Kidney capillary endothelial cell (primary cell): Measurements from ENCODE around the gene ACTL9.
"Not testable (repeated sequence)": the region's sequence is repeated elsewhere in the genome, so short reads cannot be mapped to it uniquely, and the experiment has no call there.

Experiments
- DNase-seq: peaks from one replicate; pipeline ENCODE4 v3.0.0-alpha.2; 2018; ENCODE audit warnings: low spot score

ACTL9 gene

DNA sequence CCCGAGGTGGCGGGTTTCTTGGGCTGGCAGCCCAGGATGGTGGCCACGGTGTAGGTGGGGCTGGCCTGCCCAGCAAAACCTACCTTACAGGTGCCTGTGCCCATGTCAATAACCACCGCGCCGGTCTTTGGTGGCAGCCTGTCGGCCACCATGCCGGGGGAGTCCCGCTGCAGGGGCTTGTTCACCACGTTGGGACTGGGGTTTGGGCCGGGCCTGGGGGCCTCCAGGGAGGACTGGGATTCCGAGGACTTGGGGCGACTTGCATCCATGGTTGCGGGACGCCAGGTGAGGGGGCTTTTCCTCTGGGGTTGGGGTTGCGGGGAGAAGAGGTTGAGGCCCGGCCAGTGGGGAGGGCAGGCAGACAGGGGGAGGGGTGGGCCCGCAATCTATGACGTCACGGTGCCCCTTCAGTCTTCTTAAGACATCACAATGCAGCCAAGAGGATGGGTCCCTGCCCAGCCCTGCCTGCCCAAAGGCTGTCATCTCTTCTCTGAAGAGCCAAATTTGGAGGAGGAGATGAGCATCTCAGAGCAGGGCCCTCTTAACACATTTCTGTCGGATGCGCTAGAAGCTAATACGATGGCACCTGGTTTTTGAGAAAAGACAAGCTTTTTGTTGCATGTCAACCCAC, at the start of gene ACTL9:
Gene ACTL9, minus strand, starts transcription at position 363 of the 631 bp plus-strand sequence. Its CDS starts 94 bp downstream, at position 269.
- no peak for DNase-seq

DNA sequence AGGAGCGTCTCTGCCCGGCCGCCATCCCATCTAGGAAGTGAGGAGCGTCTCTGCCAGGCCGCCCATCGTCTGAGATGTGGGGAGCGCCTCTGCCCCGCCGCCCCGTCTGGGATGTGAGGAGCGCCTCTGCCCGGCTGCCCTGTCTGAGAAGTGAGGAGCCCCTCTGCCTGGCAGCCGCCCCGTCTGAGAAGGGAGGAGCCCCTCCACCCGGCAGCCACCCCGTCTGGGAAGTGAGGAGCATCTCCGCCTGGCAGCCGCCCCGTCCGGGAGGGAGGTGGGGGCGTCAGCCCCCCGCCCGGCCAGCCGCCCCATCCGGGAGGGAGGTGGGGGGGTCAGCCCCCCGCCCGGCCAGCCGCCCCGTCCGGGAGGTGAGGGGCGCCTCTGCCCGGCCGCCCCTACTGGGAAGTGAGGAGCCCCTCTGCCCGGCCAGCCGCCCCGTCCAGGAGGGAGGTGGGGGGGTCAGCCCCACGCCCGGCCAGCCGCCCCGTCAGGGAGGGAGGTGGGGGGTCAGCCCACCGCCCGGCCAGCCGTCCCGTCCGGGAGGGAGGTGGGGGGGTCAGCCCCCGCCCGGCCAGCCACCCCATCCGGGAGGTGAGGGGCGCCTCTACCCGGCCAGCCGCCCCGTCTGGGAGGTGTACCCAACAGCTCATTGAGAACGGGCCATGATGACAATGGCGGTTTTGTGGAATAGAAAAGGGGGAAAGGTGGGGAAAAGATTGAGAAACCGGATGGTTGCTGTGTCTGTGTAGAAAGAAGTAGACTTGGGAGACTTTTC, 40.9 kb upstream of the ACTL9 start:
- not testable (repeated sequence) for DNase-seq

DNA sequence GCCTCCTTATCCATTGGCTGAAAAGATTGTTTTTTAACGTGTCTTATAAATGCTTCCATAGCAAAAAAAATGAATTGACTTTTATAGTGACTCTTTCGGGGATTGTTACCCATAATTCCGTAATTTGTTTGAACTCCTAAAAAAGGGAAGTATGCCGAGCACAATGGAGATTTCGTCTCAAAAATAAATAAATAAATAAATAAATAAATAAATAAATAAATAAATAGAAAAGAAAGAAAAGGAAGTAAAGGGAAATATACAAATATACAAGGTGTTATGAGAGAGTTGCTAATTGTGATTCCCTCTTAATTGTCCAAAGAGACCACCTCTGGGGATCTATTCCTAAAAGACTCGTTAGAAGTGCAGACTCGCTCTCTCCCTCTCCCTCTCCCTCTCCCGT, 39.8 kb upstream of the ACTL9 start:
- DNase-seq: no peak

- DNase-seq: no peak
Observed at GRCh38 chr19:8731428-8732169, 33.0 kb upstream of the ACTL9 start.

- no peak for DNase-seq
Observed at GRCh38 chr19:8724276-8724675, 25.7 kb upstream of the ACTL9 start.

DNA sequence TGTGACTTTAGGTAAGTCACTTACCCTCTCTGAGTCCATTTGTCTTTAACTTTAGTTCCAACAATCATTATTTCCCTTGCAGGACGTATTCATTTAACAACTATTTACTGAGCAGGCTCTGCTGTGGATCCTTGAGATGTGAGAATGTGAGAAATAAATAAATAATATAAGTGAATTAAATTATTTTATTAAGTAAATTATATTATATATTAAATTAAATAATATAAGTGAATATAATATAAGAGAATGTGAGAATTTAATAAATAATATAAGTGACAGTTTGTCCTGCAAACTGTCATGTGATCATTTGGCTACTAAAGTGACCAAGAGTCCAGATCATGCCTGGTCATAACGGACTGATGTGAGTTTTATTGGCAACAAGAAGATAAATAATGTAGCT, 23.4 kb upstream of the ACTL9 start:
- no peak for DNase-seq

DNA sequence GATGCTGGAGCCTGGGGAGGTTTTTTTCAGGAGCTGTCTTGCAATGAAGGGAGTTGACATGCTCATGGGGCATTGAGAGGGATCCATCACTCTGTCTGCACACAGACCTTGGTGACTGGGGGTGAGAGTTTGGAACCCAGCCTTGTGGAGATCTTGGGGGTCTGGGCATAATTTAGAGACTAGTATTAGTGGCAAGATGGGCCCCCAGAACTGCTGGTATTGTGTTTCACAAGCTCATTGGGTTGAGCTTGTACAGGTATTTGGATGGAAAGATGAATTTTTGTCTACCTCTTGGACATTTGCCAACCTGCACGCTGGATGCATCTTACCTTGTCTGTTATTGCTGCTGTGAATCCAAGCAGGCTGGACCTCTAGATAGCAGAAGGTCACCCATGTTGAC, 22.7 kb upstream of the ACTL9 start, which contains the start of gene OR2Z1:
Gene OR2Z1, plus strand, starts transcription at position 301 of the 400 bp plus-strand sequence. CDS start 9,395 bp downstream, outside the sequence.
- no peak for DNase-seq

DNA sequence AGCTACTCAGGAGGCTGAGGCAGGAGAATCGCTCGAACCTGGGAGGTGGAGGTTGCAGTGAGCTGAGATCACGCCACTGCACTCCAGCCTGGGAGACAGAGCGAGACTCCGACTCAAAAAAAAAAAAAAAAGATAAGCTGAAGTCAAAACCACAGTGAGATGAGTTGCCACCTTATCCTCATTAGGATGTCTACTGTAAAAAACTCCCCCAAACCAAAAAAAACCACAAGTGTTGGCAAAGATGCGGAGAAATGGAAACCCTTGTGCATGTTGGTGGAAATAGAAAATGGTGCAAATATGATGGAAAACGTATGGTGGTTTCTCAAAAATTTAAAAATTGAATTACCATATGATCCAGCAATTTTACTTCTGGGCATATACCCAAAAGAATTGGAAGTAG, 11.7 kb upstream of the ACTL9 start:
- not testable (repeated sequence) for DNase-seq

- DNase-seq: no peak
Observed at GRCh38 chr19:8705742-8706141, 7.1 kb upstream of the ACTL9 start.

GRCh38 chr19:8705304-8705703, 6.7 kb upstream of the ACTL9 start:
- not testable (repeated sequence) for DNase-seq

DNA sequence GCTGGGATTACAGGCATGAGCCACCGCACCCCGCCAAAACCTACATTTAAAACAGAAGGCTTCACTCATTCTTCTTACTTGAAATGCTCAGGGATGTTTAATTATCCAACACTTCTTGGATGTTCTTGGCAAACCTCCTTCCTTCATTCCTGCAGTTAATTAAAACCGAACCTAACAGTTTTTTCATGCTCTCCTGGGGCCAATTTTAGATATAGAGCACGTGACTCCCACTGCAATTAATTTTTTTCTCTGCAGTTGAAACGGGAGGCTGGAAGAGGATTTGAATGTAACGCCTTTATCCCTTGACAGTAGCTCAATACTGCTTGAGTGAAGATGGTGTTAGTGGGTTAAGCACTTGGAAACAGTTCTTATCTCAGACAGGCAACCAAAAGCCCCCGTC, 4.6 kb upstream of the ACTL9 start:
- no peak for DNase-seq

DNA sequence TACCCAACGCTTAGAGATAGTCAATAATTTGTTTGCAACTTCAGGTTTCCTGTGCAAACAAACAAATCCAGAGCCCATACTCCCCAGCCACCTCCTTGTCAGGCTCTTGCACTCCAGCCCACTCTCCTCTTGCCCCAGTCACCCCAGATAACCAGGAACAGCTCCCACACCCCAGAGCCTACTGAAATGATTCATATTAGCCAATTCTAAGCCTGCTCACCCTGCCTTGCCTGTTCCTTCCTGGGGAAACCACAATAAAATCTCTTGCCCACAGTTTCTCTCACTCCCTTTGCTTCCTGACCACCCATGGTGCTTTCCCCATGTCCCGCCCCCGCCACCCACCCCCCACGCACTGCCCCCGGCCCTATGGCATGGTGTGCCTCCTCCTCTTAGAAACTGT, 3.8 kb upstream of the ACTL9 start:
- DNase-seq: no peak

GRCh38 chr19:8700956-8701355, 2.4 kb upstream of the ACTL9 start:
- DNase-seq: no peak

GRCh38 chr19:8699908-8700307, 1.3 kb upstream of the ACTL9 start:
- no peak for DNase-seq

- no peak for DNase-seq
Observed at GRCh38 chr19:8697671-8698432, 743 bp downstream of the ACTL9 start.

DNA sequence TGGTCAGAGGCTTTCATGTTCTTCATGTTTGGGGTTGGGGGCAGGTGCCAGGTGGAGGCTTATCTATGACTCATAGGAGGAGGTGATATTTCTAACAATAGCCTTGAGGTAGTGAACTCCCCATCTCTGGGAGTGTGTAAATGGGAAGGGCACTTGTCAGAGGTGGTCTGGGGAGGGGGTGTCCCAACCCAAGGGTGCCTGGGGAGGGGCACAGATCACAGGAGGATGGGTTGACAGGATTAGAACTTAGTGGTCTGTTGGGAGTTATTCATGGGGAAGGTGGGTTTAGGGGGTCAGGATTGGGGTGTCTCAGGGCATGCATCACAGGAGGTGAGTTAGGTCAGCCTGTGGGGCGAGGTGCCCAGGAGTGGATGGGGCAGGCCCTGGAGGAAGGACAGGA, 1.6 kb downstream of the ACTL9 start:
- no peak for DNase-seq

- no peak for DNase-seq
Observed at GRCh38 chr19:8695911-8696310, 2.7 kb downstream of the ACTL9 start.

- no peak for DNase-seq
Observed at GRCh38 chr19:8695501-8695900, 3.1 kb downstream of the ACTL9 start.

- DNase-seq: no peak
Observed at GRCh38 chr19:8690753-8691539, 7.6 kb downstream of the ACTL9 start.

- DNase-seq: no peak
Observed at GRCh38 chr19:8688930-8689329, 9.7 kb downstream of the ACTL9 start.

DNA sequence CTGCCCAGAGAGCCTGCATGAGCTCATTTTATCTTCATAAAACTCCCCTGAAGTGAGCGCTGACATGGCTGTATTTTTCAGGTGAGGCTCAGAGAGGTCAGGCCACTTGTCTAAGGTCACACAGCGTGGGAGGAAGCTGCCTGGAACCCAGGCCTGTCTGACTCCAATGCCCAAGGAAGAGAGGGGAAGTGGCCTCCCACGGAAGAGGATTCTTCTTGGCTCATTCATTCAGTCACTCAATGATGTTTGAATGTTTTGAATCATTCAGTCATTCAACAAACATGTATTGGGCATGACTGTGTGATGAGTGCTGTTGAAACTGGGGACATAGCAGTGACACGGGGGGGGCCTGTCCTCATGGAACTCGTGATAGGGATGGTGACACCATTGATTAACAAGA, 12.0 kb downstream of the ACTL9 start:
- no peak for DNase-seq
